ENCODE data around the gene PHF20.
"Not testable (repeated sequence)": the region's sequence is repeated elsewhere in the genome, so short reads cannot be mapped to it uniquely, and the experiment has no call there.

PHF20 gene

DNA sequence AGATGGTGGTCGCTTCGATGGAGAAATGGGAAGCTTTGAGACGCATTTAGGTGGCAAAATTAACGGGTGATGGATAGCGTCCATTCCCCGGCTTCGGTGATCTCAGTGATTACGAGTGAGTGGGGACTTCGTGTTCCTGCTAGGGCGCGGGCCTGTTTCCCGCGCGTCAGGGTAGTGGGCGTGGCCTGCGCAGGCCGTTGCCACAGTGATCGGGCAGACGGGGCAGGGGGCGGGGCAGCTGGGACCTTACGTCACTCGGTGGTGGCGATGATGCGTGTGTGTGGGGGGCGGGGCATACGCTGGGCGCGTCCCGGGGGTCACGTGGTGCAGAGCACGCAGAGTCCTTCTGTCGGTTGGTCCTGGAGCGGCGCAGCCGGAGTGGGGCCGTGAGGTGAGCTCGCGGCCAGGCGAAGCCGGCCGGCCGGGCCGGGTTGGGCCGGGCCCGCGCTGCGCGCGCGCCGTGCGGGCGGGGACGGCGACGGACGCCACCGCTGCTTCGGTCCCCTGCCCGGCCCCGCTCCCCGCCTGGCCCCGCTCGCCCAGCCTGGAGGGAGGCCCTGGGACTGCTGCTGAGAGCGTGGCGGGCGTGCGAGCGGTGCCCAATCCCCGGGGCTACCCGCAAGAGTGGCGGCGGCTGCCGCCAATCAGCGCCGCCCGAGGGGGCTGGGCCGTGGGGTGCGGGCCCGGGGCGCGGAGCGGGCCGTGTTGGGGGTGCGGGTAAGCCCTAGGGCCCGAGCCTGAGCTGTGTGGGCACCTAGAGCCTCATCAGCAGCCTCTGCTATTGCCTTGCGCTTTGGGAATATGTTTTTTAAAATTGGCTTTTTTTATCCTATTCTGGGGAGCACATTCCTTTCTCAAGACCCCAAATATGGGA is at the start of gene PHF20:
TSS of gene PHF20 (plus strand) at position 327 of the 874 bp plus-strand sequence. CDS start 29,508 bp downstream, outside the sequence.
- peak; percentile 80 for DNase-seq

GRCh38 chr20:35723275-35723639 is 48.6 kb upstream of the PHF20 start:
- not testable (repeated sequence) for DNase-seq

- not testable (repeated sequence) for DNase-seq
These were observed 48.0 kb upstream of the PHF20 start for GRCh38 chr20:35723652-35724320.

DNA sequence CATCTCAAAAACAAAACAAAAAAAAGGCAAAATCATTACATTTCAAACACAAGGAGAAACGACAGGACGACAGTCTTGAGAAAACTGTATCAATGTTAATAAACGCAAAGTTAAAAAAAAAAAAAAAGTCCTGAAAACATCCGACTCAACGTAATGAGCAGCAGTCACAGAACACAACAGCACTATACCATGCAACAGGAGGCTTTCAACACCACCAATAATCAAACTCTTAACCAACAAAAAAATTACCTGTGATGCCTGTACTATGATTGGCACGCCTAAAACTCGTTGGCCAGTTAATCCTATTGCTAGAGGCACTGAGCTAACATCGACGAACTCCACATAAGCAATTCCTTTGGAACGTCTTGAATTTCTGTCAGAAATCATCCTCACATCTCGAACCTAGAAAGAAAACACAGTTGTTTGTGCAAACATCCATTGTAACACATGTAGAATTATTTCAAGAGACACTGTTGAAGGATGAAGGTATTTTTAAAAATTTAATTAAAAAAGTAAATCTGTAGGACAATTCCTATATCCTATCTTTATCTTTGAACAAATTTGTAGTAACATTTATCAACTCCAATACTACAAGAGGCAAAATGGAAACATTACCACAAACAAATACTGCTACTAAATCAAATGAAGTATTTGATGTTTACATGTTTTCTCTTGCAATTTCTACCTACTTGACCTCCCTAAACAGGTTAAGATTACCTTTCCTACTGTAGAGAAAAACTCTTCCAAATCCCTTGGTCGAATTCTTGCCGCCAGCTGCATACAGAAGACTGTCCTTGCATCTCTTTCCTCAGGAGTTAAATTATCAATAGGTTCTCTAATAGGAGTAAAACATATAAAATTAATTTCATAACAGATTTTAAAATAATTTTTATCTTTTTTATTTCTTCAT is 47.2 kb upstream of the PHF20 start:
- no peak for DNase-seq

- no peak for DNase-seq
These were observed 44.7 kb upstream of the PHF20 start for GRCh38 chr20:35726842-35727711.

- no peak for DNase-seq
These were observed 42.5 kb upstream of the PHF20 start for GRCh38 chr20:35729283-35729807.

DNA sequence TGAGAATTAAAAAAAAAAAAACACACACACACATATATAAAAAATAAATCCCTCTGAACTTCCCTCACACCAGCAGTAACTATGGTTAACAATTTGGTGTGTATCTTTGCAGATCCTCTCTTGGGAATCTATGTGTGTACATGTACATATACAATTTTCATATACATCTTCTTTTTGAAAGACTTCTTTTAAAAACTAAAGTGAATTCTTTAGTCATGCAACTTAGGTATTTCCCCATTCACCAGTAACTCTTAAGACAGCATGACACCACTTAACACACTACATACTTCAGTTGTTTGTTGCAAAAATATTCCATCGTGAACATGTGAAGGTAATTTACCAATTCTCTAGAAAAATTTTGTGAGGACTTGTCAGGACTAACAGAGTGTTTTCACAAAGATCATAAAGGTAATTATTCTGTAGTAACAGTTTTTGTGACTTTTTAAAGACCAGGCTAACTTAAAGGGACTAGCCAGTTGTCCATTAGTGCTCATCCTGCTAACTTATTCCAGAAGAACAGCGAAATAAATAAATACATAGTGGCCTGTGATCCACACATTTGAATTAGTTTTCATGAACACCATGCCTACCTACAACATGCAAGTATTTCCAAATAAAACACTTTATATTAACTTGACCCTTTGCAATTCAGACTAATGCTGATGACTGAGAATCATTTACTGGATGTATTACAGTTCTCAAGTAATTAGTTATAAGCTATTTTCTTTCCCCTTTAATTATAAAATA is 41.8 kb upstream of the PHF20 start:
- DNase-seq, result no peak

DNA sequence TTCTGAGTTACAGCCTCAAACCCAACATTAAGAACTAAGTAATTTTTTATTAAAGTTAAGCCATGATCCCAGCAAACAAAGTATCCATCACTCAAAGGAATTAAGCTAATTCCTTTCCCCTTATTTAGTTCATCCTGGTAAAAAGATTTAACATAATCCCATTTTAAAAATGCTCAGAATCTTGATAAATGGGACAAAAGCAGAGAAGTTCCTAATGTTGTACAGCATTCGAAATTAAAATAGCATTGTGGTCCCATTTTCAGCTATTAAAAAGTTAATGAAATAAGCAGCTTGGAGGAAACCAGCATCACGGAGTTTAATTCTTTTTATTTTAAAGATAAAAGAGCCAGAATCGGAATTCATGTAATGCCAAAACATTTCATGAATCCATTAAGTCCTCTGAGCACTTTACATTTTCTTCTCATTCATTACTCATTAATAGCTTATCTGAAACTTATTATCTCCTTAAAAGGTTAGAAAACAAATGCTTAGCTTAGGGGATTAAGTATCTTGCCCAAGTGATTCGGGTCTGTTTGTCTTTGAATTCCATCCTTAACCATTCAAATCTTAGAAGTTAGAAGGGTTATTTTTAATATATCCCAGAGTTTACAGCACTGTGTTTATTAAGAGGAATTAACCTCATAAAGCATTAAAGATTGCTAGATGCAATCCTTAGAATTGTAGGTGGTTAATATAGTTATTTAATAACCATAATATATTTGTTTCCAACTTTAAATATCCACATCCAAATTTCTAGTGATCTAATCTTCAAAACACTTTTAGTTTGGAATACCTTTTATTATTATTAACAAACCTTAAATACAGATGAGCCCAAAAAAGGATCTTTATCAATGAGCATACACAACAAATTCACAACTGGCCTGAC is 41.0 kb upstream of the PHF20 start:
- DNase-seq, result no peak

GRCh38 chr20:35731469-35731788 is 40.4 kb upstream of the PHF20 start:
- DNase-seq, result no peak

DNA sequence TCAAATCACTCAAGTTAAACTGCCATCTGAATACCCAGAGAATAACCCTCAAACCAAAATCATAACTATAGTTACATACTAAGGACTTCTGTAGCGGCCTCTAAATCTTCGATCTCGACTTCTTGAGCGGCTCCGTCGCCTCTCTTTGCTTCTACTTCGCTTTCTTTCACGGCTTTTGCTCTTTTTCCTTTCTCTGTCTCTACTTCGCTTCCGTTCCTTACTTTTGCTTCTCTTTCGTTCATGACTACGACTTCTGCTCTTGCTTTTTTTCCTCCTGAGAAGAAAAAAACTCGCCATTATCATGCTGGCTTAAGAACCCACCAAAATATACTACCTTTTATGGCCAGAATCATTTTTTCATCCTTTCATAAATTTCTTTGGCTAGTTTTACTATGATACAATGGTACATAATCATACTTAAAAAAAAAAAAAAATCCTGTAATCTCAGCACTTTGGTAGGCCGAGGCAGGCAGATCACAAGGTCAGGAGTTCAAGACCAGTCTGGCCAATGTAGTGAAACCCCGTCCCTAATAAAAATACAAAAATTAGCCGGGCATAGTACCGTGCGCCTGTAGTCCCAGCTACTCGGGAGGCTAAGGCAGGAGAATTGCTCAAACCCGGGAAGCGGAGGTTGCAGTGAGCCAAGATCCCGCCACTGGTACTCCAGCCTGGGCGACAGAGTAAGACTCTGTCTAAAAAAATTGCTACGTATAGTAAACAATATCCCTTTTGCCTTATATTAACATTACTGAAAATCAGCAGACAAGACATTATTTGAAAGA is 39.8 kb upstream of the PHF20 start:
- no peak for DNase-seq

- no peak for DNase-seq
These were observed 39.2 kb upstream of the PHF20 start for GRCh38 chr20:35732644-35732982.

DNA sequence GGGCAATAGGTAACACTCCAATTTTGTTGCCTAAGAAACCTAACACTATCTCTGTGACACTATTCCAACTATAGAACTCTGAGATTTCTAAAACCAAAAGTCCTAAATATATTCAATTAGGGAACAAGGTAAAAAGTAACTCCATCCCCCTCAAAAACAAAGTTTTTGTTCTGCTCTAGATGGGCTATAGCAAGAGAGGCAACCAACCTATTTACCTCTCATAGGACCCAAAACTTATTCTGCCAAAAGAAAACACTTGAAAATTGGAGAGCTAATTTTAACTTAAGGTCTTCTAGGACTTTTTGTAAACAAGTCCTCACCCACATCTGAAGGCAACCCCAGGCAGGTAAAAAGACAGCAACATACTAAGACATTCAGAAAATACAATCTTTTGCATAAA is 37.4 kb upstream of the PHF20 start:
- no peak for DNase-seq

DNA sequence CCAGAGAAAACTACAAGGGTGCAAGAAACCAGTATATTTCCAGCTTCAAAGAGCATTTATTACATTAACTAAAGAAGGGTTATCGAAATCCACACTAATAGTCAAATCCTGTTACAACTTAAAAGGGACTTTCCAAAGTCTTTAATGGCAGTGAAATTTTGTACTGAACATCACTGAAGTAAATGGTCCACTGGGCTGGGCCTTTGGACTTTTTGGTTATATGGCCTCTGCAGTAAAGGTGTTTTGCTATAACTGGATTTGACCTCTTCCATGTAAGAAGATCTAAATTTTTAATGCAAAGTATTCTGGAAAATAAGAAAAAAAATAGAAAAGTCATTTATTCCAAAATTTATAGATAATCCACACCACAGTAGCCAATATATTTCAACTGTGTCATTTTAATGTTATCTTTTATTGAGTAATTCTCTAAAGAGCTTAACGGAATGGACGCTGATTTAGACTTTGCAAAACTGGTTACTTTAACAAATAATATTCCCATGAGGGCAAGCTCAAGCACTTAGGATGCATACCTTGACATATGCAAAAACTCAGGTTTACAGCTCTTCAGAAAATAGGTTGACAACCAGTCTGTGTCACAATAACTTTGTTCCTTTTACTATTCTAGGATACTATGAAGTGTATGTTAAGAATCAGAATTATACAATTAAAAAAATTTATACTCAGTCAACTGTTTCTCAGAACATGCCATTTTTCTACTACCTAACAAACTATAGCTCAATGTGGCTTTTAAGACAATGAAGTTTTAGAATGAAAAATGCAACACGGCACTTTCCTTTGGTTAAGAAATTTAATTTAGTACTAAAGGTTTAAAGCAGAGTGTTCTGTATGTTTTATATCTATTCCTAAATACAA is 36.8 kb upstream of the PHF20 start:
- no peak for DNase-seq

DNA sequence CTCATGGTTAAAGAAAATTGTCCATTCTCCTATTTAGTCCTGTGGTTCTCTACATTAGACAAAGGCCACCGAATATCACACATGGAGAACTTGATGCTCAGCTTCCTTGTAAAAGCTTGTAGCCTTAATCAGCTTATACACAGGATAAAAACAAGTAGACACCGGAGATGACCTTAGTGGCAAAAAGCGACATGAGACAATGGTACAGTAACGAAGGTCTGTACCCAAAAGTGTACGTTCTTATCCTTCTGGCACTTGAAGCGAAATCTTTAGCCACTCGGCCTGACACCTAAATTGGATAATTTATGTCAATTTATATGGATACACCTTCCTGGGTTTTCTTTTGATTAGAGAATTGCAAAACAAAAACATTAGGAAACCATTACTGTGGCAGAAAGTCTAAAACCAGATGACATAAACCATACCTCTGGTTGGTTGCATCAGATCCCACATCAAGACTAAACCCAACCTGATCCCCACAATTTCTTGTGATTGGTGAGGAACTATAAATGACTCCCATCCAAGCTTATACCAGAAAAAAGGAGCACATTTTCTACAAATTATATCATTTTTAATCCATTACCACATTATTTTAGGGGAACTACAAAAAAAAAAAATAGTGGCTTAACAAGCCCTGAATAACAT is 35.9 kb upstream of the PHF20 start:
- no peak for DNase-seq

DNA sequence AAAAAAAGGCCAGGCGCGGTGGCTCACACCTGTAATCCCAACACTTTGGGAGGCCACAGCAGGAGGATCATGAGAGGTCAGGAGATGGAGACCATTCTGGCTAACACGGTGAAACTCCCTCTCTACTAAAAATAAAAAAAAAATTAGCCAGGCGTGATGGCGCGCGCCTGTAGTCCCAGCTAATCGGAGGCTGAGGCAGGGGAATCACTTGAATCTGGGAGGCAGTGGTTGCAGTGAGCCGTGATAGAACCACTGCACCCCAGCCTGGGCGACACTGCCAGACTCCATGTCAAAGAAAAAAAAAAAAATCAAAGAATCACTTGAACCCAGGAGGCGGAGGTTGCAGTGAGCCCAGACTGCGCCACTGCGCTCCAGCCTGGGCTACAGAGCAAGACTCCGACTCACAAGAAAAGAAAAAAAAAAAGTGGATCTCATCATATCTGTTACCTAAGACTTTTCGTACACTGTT is 33.9 kb upstream of the PHF20 start:
- no peak for DNase-seq

DNA sequence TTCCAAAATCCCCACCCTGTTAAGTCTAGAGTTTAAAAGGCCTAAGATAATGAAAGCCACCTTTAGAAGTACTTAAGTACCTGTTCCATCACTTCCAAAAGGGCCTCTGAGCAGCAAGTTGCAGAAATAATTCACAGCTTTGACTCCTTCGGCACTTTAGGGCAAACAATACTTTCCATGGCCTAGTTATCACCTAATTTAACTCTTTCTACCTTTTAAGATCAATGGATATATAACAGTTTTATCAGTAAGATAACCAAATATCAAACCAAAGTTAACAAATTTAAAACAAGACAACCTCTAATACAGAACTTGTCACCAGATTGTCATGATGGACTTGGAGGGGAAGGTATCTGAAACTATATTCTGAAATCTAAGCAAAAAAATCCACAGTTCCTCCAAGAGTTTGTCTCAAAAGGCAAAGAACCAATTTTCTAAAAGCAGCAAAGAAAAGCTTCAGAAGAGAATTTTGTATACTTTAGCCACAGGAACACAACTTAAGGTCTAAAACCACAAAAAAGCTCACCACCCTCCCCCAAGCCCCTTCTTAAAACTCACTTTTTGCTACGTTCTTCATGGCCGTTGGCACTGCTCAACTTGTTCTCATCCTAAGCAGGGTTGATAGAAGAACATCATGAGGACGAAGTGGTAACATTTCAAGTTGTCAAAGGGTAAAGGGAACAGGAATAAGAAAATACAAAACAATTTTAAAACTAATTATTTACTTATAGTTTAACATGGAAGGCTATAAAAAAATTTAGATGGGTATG is 33.2 kb upstream of the PHF20 start:
- no peak for DNase-seq
